ENCODE results near the gene WNT4. TPM values are rescaled to one million over a fixed set of nuclear protein-coding genes. Genes with fewer than 3 reads are reported as not detected.
A peak's percentile ranks its signal among the peaks of the same experiment; 100 is the strongest.

WNT4 gene
- total RNA-seq: 1 to 10 TPM; 2.5 to 3.1 TPM
- long read RNA-seq, transcript WNT4-201 (5 exons, 3,845 nt): major isoform, 6 of 7 reads
- long read RNA-seq, partial matches to known transcripts: 0 of 7 reads
- long read RNA-seq, other reads (novel, unspliced or antisense): 1 of 7 reads

DNA sequence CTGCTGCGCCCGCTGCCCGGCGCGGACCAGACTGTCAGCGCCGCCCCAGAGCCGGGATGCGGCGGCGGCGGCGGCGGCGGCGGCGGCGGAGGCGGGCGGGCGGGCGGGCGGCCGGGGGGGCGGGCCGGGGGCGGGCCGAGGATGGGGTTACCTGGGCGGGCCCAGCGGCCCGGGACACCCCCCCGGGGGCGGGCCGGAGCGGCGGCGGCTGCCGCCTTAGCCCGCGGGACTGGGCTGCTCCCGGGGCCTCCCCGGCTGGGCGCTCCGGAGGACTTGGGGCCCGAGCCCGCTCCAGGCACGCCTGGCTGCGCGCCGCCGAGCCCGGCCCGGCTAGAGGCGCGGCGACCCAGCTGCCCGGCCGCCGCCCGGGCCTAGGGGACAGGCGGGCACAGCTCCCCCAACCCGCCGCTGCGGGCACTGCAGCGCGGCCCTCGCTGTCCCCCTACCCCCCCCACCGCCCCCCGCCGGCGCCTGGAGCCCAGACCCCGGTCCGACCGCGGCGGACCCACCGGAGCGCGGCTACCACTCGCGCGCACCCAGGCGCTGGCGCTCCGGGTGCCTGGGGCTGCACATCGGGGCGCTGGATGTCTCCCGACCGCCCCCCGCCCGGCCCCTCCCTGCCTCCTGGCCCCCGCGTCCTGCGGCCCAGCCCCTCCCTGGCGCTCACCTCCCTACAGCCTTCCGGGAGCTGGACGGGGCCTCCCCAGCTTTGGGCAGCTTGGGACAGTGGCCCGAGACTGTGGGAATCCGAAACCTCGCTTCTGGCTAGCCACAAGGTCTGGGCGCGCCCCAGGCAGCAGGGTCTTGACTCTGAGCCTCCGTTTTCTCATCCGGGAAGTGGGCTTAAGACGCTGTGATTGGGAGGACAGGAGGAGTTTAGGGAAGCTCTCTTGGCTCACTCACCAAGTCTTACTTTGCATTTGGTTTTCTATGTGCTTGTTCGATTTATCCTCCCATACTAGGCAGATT is at the start of gene WNT4:
Gene WNT4, minus strand, starts transcription at position 33 of the 969 bp plus-strand sequence. CDS start 175 bp downstream, outside the sequence.
- ATAC-seq (peak; percentile 73), DNase-seq (peak in 1 of 2 donors; percentile 39)
- intact Hi-C loops (cut with DNase I, micrococcal nuclease): no loop called here

- ATAC-seq (no peak), DNase-seq (no peak)
- intact Hi-C loops (cut with DNase I, micrococcal nuclease): no loop called here
Observed at GRCh38 chr1:22190731-22191130, 47.8 kb upstream of the WNT4 start.

DNA sequence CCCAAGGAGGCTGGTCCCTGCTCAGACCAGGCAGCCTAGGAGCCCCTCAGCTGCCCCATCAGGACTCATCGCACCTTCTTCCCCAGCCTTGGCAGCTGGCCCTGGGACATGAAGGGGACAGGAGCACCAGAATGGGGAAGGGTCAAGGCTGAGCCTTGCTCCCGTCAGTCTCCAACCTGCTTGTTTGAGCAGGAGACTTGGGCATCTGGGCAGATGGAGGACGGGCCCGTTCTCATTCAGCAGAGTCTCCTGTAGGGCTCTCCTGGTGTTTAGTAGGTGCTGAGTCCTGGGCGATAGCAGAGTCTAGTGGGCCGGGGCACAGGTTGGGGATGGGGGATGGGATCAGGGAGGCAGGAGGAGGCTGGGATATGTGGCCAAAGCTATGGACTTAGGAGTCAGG is 47.4 kb upstream of the WNT4 start:
- intact Hi-C loops (cut with DNase I, micrococcal nuclease): no loop called here

DNA sequence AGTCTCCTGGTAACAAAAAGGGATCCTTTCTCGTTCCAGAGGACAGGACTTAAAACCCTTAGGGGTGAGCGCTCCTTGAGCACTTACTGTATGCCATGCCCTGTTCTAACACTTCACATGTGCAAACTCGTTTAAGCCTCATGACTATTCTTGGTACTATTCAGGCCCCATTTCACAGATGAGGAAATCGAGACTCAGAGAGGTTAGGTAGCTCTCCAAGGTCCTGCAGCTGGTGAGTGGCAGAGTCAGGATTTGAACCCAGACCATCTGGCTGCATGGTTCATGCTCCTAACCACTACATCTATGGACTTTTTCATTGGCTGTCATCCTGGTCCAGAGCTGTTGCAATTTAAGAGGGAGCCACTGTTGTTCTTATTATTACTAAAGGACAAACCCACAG is 46.7 kb upstream of the WNT4 start:
- intact Hi-C loops (cut with DNase I, micrococcal nuclease): no loop called here
- ATAC-seq (no peak), DNase-seq (no peak)

More for the DNA sequence above, 47.4 kb upstream of the WNT4 start:
- ATAC-seq (no peak), DNase-seq (no peak)

DNA sequence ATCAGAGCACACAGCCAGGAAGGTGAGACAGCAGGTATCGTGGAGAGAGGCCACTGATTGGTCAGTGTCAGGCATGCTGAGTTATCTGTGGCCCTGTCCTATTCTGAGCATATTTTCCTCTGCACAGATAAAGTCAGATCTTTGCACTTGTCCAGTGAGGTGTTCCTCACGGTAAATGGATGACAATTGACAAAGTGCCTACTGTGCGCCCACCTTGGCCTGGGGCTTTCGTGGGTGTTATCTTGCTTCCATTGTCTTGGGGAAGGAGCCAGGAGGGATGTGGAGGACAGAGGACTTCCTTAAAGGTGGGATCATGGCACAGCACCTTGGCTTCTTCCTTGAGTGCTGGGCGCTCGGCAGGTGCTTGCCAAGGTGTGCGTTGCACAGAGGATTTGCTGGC is 46.0 kb upstream of the WNT4 start:
- no peak for ATAC-seq
- intact Hi-C loops (cut with DNase I, micrococcal nuclease): no loop called here
- DNase-seq: no peak

GRCh38 chr1:22188436-22188835 is 45.5 kb upstream of the WNT4 start:
- ATAC-seq: no peak
- no peak for DNase-seq
- intact Hi-C loops (cut with DNase I, micrococcal nuclease): no loop called here

GRCh38 chr1:22186311-22186710 is 43.4 kb upstream of the WNT4 start:
- intact Hi-C loops (cut with DNase I, micrococcal nuclease): no loop called here
- DNase-seq: no peak
- ATAC-seq: no peak

DNA sequence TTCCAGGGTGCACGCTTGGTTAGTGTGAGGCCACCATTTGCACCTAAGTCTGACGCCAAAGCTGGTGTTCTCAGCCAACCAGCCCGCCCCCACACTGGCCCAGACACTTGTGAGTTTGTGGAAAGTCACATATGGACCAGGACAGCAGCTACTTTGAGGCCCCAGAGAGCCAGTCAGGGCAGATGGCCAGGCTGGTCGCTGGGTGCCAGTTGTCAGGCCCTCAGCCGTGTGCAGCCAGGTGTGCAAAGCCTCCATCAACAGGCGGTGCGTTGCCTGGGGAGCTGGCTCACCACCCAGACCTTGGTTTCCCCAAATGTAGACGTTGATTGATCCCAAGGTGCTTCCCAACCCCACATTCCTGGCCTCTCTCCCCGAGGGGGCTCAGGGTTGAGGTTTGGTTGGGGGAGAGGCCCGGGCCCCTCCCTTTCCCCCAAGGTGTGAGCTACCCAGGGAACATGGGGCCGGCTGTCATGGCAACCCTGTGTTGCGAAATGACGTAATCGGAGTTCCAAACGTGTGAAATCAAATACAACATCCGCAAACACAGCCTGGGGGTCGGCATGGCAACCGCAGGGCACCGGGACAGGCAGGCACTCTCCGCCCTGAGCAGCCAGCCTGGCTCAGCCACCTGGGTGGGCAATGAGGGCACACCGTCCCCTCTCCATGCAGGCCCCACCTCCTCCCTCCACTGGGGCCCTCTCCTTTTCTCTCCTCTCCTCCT is 42.2 kb upstream of the WNT4 start:
- ATAC-seq: no peak
- intact Hi-C loops (cut with DNase I, micrococcal nuclease): no loop called here
- no peak for DNase-seq

DNA sequence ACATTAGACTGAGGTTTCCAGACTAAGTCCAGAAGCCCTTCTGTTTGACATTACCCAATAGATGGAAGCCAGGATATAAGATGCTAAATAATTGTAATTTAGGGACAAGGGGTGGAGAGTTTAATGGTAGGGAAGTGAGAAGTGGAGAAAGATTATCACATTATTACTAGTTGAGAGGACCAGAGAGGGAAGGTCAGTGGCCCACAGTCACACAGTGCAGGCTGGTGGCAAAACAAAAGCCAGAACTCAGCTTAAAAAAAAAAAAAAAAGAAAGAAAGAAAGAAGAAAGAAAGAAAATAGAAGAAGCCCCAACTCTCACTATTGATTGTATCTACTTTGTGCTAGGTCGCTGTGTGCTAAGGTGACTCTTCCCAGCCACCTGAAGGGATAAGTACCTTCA is 41.6 kb upstream of the WNT4 start:
- ATAC-seq: no peak
- DNase-seq: no peak
- intact Hi-C loops (cut with DNase I, micrococcal nuclease): no loop called here

GRCh38 chr1:22182715-22183114 is 39.8 kb upstream of the WNT4 start:
- DNase-seq (no peak), ATAC-seq (no peak)
- intact Hi-C loops (cut with DNase I, micrococcal nuclease): no loop called here

DNA sequence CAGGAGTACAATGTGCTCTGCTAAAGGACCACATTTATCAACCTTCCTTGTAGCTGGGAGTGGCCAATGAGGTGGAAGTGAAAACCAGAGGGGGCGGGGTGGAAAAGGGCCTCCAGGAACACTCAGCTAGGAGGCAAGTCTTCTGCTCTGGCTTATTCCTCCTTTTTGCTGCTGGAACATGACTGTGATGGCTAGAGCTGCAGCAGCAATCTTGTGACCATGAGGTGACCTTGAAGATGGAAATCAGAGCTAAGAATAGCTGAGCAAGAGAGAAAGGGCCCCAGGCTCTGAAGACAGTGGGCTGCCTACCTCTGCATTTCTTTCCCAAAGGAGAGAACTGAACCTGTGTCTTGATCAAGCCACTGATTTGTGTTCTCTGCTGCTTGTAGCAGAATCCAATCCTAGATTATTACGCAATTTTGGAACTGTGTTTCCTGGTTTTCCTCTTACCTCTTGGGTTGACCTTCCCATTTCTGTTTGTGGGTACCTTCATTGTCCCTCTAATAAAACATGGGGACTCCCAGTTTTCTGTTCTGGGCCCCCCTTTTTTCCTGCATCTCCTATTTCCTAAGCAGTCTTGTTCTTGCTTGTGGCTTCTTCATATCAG is 36.4 kb upstream of the WNT4 start:
- no peak for ATAC-seq
- DNase-seq: no peak
- intact Hi-C loops (cut with DNase I, micrococcal nuclease): no loop called here

- ATAC-seq (no peak), DNase-seq (no peak)
- intact Hi-C loops (cut with DNase I, micrococcal nuclease): no loop called here
Observed at GRCh38 chr1:22177354-22178003, 34.6 kb upstream of the WNT4 start.

- intact Hi-C loops (cut with DNase I, micrococcal nuclease): no loop called here
- ATAC-seq: no peak
- no peak for DNase-seq
Observed at GRCh38 chr1:22176258-22176657, 33.4 kb upstream of the WNT4 start.

DNA sequence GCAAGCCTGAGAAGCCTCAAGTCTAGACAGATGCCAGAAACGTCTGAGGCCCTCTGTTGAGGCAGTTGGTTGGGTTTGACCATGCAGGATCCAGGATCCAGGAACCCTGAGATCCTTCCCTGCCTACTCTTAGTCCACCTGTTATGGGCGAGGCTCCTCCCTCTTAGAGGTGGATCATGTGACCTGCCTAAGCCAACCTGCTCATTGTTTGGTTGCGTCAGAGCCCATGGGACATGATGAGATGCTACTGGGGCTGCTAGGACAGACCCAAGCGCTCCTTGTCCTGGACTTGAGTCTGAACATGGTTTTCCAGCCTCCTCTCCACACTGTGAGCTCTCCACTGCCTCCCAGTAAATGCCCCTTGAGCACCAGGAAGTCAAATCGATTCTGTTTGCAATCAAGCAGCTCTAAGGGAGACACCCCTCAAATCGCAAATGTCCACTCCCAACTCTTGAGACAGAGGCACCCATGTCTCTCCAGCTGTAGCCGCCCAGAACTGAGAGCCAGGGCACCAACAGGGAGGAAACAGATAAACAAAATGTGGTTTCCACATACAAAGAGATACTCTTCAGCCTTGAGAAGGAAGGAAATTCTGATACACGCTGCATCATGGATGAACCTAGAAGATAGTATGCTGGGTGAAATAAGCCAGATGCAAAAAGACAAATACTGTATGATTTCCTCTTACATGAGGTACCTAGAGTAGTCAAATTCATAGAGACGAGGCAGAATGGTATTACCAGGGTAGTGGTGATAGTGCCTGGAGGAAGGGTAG is 31.7 kb upstream of the WNT4 start:
- no peak for DNase-seq
- intact Hi-C loops (cut with DNase I, micrococcal nuclease): no loop called here
- ATAC-seq: no peak

DNA sequence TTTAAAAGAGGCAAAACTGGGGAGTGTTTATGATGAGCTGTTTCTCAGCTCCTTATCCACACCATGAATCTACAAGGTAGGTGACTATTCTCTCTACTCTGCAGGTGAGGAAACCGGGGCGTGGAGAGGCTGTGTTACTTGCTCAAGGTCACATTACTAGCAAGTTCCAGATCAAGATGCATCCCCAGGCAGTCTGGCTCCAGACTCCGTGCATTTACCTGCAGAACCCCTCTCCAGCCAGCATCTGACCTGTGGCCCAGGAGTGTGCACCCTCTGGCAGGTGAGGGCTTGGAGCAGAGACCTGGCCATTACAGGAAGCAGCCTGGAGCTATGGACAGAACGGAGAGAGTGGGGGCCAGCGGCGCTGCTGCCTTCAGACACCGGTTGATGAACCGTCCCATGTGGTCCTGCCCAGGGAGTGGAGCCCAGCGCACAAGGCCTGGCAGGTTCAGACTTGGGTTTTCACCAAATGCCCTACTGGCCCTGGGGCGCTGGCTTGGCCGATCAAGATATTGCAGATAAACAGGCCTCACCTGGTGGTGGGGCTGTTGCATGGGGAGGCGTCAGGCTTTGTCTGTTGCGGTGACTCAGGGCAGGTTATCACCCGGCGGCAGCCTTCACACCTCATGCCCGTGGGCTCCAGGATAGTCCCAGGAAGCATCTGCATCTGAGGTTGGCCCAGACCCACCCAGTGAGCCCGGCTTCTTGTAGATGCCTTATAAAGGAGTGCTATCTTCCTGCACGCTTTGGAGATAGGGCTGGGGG is 29.2 kb upstream of the WNT4 start:
- no peak for ATAC-seq
- no peak for DNase-seq
- intact Hi-C loops (cut with DNase I, micrococcal nuclease): no loop called here

DNA sequence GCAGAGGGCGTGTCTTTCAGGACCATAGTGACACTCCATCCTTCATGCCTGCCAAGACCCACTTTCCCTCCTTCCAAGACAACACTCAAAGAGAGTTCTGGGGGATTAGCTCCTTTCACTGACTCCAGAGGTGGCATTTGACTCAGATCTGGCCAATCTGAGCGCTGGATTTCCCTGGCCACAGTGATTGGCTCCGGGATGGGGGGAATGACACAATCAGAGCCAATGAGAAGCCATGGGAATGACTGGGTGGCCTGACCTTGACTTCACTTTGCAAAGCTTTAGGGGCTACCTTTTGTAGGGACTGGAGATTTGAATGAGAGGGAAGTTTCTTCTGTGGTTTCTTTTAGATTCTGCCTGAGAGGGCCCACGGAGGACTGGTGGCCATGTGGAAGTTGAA is 26.9 kb upstream of the WNT4 start:
- DNase-seq: no peak
- ATAC-seq: no peak
- intact Hi-C loops (cut with DNase I, micrococcal nuclease): no loop called here

GRCh38 chr1:22168412-22168973 is 25.6 kb upstream of the WNT4 start:
- ATAC-seq (peak; percentile 46), DNase-seq (no peak)
- intact Hi-C loops (cut with DNase I, micrococcal nuclease): no loop called here
